OCI-LY3 (cell line): ENCODE measurements around the gene ACY1.

ENCODE experiments used
- H2AFZ ChIP-seq: fragments of 200-600, 300-600 bp; shearing (Covaris generic); 2 replicates; pipeline ENCODE4 v1.6.0; 2014; ENCODE audit warnings: antibody characterized with exemption, low read depth, low read length
- H3K27ac ChIP-seq: fragments of 200-600, 300-600 bp; sonication (generic); 2 replicates; pipeline ENCODE4 v1.5.1; 2014; ENCODE audit warnings: mild to moderate bottlenecking, low read length, moderate library complexity, mixed read lengths
- H3K27me3 ChIP-seq: fragments of 200-600, 300-600 bp; sonication (generic); 2 replicates; pipeline ENCODE4 v1.6.1; 2014; ENCODE audit warnings: low read depth, low read length, mixed read lengths
- H3K36me3 ChIP-seq: fragments of 200-600, 300-600 bp; sonication (generic); replicated peaks from 2 replicates; pipeline ENCODE3; 2014; ENCODE audit warnings: low read depth, low read length, mixed read lengths
- H3K4me1 ChIP-seq: fragments of 300-600, 200-600 bp; sonication (generic); 2 replicates; pipeline ENCODE4 v1.6.1; 2014; ENCODE audit warnings: low read length, mixed read lengths
- H3K4me2 ChIP-seq: fragments of 200-600, 300-600 bp; sonication (generic); 2 replicates; pipeline ENCODE4 v1.6.1; 2014; ENCODE audit warnings: low read length, mixed read lengths
- H3K4me3 ChIP-seq: fragments of 300-600, 200-600 bp; sonication (generic); 2 replicates; pipeline ENCODE4 v1.5.1; 2014; ENCODE audit warnings: antibody characterized with exemption, mild to moderate bottlenecking, low read length, moderate library complexity
- H3K79me2 ChIP-seq: fragments of 300-600, 200-600 bp; shearing (Covaris generic); 2 replicates; pipeline ENCODE4 v1.6.1; 2014; ENCODE audit warnings: mild to moderate bottlenecking, low read length, mixed read lengths
- H3K9ac ChIP-seq: fragments of 300-600, 200-600 bp; shearing (Covaris generic); 2 replicates; pipeline ENCODE4 v1.6.0; 2014; ENCODE audit warnings: mild to moderate bottlenecking, low read length, moderate library complexity
- H3K9me3 ChIP-seq: fragments of 200-600, 300-600 bp; shearing (Covaris generic); 2 replicates; pipeline ENCODE4 v1.6.1; 2014; ENCODE audit warnings: low read length, mixed read lengths; ENCODE audit not compliant: insufficient read depth
- H4K20me1 ChIP-seq: fragments of 200-600, 300-600 bp; sonication (generic); 2 replicates; pipeline ENCODE4 v1.6.1; 2016; ENCODE audit warnings: low read length, mixed read lengths; ENCODE audit not compliant: insufficient read depth
- EZH2phosphoT487 ChIP-seq: fragments of 200-600 bp; shearing (Covaris generic); IDR thresholded peaks from 2 replicates; pipeline ENCODE4 v1.6.1; 2018; ENCODE audit warnings: antibody characterized with exemption, mixed run types, low read depth
- TF ChIP-seq, protein P1 (sequence below): fragments of 200-600, 300-600 bp; sonication (generic); IDR thresholded peaks from 2 replicates; pipeline ENCODE4 v1.5.1; 2014; ENCODE audit warnings: antibody characterized with exemption, low read length, low read depth

The ACY1 gene

DNA sequence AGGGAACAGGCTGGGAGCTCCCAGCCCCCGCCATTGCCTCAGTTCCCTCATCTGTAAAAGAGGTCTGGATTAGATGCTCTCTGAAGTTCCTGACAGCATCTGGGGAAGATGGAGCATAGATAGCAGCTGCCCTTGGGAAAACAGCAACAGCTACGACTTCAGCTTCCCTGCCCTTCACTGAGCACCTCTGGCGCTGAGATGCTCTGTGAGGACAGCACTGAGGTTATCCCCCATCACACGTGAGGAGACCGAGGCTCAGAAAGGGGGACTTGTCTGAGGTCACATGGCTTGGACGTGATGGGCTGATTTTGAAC is 23.4 kb downstream of the ACY1 start:
- TF ChIP-seq EZH2phosphoT487, result no peak
- TF ChIP-seq, protein P1, sequence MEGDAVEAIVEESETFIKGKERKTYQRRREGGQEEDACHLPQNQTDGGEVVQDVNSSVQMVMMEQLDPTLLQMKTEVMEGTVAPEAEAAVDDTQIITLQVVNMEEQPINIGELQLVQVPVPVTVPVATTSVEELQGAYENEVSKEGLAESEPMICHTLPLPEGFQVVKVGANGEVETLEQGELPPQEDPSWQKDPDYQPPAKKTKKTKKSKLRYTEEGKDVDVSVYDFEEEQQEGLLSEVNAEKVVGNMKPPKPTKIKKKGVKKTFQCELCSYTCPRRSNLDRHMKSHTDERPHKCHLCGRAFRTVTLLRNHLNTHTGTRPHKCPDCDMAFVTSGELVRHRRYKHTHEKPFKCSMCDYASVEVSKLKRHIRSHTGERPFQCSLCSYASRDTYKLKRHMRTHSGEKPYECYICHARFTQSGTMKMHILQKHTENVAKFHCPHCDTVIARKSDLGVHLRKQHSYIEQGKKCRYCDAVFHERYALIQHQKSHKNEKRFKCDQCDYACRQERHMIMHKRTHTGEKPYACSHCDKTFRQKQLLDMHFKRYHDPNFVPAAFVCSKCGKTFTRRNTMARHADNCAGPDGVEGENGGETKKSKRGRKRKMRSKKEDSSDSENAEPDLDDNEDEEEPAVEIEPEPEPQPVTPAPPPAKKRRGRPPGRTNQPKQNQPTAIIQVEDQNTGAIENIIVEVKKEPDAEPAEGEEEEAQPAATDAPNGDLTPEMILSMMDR, result no peak
- Histone ChIP-seq H3K36me3 (no peaks in the 10 kb centered on the region), H4K20me1 (no peaks in the 10 kb centered on the region), H3K4me1 (peaks cover 11% of the 10 kb centered on the region), H3K4me3 (no peak overlapping the region), H3K9me3 (no peaks in the 10 kb centered on the region), H2AFZ (no peak overlapping the region), H3K4me2 (no peak overlapping the region), H3K79me2 (no peaks in the 10 kb centered on the region), H3K27ac (no peak overlapping the region), H3K27me3 (peaks cover 39% of the 10 kb centered on the region), H3K9ac (no peak overlapping the region)

DNA sequence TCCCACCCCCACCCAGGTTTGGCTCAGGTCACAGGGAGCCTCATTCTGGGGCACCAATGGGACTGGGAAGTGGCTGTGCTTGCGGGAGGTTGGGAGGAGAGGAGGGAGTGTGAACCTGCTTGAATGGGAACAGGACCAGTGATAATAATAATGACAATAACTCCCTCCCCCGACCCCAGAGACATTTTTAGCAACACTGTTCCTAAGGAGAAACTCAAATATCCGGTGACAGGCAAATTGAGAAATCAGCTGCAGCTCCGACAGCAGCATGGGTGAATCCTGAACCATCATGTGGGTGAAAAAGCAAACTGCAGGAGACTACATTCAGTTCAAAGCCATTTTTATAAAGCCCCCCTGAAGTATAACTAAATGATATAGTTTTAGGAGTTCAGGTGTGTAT is 24.0 kb downstream of the ACY1 start:
- Histone ChIP-seq H3K9me3 (no peaks in the 10 kb centered on the region), H3K36me3 (no peaks in the 10 kb centered on the region), H3K79me2 (no peaks in the 10 kb centered on the region), H4K20me1 (no peaks in the 10 kb centered on the region), H3K27ac (no peak overlapping the region), H3K4me3 (no peak overlapping the region), H3K4me1 (peaks cover 10% of the 10 kb centered on the region; the same call in 1 of the 2 replicates), H2AFZ (no peak overlapping the region), H3K4me2 (no peak overlapping the region), H3K27me3 (peaks cover 37% of the 10 kb centered on the region), H3K9ac (no peak overlapping the region)
- TF ChIP-seq EZH2phosphoT487, result no peak
- TF ChIP-seq, protein P1, result no peak

DNA sequence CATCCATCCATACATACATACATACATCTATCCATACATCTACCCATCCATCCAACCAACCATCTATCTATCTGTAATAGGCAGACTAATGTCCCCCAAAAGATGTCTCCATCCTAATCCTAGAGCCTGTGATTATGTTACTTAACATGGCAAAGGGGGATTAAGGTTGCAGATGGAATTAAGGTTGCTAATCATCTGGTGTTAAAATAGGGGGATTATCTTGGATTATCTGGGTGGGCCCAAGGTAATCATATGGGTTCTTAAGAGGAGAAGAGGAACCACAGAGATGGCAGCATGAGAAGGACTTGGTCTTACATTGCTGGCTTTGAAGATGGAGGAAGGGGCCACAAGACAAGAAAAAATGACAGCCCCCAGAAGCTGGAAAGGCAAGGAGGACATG is 27.1 kb downstream of the ACY1 start:
- Histone ChIP-seq H3K27me3 (peaks cover 31% of the 10 kb centered on the region), H3K27ac (no peak overlapping the region), H3K4me1 (peaks cover 17% of the 10 kb centered on the region), H3K9me3 (no peaks in the 10 kb centered on the region), H3K36me3 (no peaks in the 10 kb centered on the region), H3K4me3 (no peak overlapping the region), H2AFZ (no peak overlapping the region), H3K79me2 (no peaks in the 10 kb centered on the region), H3K4me2 (no peak overlapping the region), H4K20me1 (no peaks in the 10 kb centered on the region), H3K9ac (no peak overlapping the region)
- TF ChIP-seq, protein P1, result no peak
- TF ChIP-seq EZH2phosphoT487, result no peak

DNA sequence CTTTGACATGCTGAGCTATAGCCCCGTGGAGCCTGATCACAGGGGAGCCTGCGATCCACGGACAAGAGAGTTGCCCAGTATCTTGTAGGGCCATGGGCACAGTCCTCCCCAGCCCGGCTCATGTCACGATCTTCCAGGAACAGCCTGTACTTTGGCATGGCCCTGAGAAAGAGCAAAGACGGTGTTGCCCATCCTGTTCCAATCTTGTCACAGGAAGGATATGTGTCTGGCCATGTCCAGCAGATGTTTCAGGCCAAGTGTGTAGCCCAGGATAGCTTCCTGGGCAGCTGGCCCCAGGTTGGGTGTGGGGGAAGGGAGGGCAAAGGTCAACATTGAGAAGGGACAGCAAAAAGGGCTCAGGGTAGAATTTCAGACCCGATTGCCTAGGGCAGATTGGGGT is 29.4 kb downstream of the ACY1 start:
- peaks cover 34% of the 10 kb centered on the region for H3K27me3 ChIP-seq
- no peaks in the 10 kb centered on the region for H3K9me3 ChIP-seq
- no peaks in the 10 kb centered on the region for H3K36me3 ChIP-seq
- H3K4me2 ChIP-seq, result no peak overlapping the region
- H3K4me1 ChIP-seq, result peaks cover 12% of the 10 kb centered on the region
- no peaks in the 10 kb centered on the region for H4K20me1 ChIP-seq
- no peak overlapping the region for H2AFZ ChIP-seq
- H3K4me3 ChIP-seq, result no peak overlapping the region
- H3K27ac ChIP-seq, result no peak overlapping the region
- H3K79me2 ChIP-seq, result no peaks in the 10 kb centered on the region
- H3K9ac ChIP-seq, result no peak overlapping the region
- TF ChIP-seq EZH2phosphoT487, result no peak
- TF ChIP-seq, protein P1, result no peak
